22Rv1 (cell line): ENCODE measurements around the gene CLEC16A.

Experiments
- CTCF ChIP-seq: fragments of 450-650 bp; IDR thresholded peaks from 2 replicates; pipeline ENCODE4 v1.5.1; 2017; ENCODE audit warnings: mild to moderate bottlenecking
- ZFX ChIP-seq: fragments of 450-650 bp; IDR thresholded peaks from 2 replicates; pipeline ENCODE4 v1.6.1; 2017; ENCODE audit warnings: antibody characterized with exemption, borderline replicate concordance

GRCh38 chr16:11211061-11211976 is 267.0 kb downstream of the CLEC16A start:
- TF ChIP-seq CTCF: no peak; the same call in 1 of the 2 replicates
- no peak for TF ChIP-seq ZFX
